HG03103 (cell line): ENCODE results near the gene MITF.
"Not testable (repeated sequence)": the region's sequence is repeated elsewhere in the genome, so short reads cannot be mapped to it uniquely, and the experiment has no call there.

ENCODE experiments used
- ATAC-seq: cut with Tn5 transposase; IDR thresholded peaks from one replicate; pipeline ENCODE4 v1.9.1; 2021; ENCODE audit warnings: low read depth; ENCODE audit not compliant: unreplicated experiment

Gene MITF

DNA sequence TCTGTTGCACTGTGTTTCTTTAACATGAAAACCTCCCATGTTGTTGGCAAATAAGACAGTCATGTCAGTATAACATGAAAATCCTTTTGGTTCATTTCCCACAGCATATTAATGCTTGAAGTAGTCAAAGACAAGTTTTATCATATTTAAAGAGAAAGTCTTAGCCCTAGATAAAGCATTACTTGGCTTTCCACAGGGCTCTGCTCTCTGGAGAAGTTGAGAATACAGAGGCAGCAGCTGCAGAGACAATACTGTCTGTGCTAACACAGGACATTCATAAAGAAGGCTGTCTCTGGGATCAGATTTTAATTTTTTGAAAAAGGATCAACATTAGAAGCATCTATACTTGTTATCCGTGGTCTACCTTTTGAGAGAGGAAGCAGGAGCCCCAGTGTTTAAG lies 156.8 kb downstream of the MITF start:
- no peak for ATAC-seq

DNA sequence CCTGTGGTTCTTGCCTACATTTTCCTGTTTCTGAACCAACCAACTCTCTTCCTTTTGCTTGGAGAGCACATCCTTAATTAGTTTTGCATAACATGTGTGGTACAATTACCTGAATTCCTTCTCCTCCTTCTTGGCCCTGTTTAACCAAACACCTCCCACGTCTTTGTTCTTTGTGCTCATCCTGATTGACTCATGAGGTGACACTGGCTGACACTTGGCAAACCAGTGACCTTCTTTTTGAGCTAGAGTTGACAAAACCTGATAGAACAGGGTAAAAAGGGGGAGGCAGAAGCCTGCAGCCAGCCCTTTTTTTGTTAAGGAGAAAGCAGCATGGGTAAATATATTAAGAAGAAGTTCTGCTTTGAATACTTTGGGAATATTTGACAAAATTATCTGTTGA lies 161.1 kb downstream of the MITF start:
- ATAC-seq: no peak

DNA sequence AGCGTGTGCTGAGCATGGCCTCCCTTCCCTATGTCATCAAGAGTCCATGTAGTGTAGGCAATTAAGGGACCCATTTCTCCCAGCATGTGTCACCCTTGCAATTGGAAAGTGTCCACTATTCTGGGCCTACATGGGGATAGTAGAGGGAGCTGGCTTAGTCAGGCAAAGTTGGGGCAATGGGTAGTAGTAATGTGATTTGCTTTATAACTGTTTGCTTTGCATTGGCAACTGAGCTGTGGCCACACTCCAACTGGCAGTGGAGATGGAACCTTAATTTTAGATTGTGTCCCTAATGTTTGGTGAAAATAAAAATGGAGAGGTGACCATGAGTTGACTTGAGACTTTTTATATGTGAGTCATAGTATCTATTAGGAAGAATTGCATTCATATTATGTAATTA lies 162.5 kb downstream of the MITF start:
- no peak for ATAC-seq

DNA sequence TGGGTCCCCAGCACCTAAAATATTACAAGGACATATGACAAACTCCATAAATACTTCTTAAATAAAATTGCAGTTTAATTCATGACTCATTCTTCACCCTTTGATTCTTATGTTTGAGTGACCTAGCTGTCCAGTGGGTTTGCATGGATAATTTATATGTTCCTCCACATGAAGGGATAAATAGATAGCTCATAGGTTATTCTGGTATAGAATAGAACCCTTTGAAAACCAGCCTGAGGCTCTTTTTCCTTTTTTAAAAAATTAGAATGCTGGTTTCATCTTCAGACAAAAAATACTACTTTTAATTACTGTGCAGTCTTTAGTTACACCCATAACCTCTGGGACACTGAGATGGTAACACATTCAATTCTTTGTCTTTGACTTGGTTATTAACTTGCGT lies 163.1 kb downstream of the MITF start:
- ATAC-seq: no peak

DNA sequence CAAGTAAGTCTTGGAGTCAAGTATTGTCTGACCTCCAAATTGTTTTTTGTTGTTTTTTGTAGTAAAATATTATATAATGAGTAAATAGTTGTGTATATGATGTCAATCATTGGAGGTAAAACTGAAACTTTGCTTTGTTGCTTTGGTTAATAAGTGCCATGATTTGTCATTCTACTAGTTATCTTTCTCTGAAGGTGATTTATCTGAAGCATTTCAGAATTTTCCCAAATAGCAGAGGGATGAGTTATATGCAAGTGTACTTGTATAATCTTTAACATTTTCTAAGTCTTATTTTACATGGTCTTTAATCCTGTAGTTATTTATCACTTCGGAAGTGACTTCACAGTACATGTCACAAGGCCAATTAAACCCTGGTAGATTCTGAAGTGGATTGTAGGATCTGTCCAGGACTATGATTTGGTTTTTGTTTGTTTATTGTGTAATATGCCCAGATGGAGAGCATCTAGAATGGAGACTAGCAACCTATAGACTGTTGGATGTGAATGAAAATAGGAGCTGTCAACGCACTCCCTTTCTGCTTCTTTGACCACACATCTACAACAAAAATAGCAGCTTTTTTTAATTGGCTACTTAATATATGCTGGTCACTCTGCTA lies 167.2 kb downstream of the MITF start:
- no peak for ATAC-seq

DNA sequence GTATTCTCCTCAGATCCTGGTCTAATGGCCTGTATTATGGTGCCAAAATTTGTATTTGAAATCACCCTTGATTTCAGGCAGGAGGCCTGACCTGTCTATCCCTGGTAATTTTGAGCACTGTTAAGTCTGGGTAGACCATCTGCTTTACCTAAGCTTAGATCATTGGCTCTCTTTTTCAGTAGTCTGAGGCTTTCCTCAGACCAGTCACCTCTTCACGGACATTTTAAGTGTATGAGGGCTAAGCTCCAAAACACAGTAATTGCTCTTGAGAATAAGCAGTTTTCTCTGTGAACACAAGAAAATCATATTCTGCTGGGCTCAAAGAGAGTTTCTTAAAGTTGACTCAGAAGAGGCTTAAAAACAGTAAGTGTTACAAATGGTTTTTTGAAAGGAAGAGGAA lies 168.3 kb downstream of the MITF start:
- no peak for ATAC-seq

DNA sequence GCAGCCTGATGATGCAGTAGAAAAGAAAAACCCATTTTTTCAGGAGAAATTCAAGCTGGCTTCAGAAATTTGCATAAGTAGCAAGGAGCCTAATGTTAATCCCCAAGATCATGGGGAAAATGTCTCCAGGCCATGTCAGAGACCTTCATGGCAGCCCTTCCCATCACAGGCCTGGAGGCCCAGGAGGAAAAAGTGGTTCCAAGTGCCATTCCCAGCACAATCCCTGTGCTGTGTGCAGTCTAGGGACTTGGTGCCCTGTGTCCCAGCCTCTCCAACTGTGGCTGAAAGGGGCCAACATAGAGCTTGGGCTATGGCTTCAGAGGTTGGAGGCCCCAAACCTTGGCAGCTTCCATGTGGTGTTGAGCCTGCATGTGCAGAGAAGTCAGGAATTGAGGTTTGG lies 170.6 kb downstream of the MITF start:
- ATAC-seq: not testable (repeated sequence)

DNA sequence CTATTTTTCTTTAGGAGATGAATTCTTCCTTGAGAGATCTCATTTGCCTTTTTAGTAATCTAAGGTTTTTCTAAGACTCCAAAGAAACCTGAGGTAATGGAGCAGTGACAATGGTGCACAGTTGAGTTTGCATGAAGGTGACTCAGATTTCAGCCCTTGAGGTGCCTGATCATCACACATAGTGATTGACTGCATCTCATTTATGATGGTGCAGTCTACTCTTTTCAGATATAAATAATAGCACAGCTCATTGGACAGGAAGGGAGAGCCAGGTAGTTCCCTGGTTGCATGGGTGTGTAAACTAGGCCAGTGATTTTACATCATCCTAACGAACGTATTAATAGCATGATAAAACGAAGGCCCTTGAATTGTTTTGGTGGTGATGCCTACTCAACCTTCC lies 174.2 kb downstream of the MITF start:
- ATAC-seq: no peak

DNA sequence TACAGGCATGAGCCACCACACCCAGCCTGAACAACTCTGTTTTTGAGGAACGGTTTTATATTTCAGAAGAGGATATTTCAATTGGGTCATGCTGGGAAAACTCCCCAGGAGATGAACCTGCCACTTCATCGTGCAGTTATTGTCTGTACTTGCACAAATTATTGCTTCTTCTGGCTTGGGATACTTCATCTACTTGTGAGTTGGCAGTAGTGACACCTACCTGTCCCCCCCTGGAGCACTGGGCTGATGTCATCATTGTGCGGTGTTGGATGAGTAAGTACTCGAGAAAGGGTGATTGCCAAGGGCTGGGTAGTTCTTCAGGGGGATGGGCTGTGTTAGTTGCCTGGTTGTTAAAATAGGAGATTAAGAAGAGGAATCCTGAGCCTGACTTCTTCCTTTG lies 175.1 kb downstream of the MITF start:
- ATAC-seq: no peak

DNA sequence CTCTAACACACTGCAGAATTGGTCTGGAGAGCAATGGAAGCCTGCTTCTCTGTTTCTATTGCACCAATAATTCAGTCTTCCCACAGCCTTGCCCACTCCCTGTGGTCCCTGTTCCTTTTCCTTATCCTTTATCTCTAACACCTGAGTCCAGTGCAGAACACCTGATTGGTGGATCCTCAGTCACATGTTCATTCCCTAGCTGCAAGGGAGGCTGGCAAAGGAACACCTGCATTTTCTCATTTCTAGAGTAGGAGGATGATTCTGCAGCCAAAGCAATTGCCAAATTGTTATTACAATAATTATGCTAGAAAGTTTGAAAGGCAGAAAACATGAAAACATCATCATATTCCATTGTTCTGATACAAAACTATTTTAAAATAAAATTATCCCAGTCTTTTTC lies 176.5 kb downstream of the MITF start:
- no peak for ATAC-seq

DNA sequence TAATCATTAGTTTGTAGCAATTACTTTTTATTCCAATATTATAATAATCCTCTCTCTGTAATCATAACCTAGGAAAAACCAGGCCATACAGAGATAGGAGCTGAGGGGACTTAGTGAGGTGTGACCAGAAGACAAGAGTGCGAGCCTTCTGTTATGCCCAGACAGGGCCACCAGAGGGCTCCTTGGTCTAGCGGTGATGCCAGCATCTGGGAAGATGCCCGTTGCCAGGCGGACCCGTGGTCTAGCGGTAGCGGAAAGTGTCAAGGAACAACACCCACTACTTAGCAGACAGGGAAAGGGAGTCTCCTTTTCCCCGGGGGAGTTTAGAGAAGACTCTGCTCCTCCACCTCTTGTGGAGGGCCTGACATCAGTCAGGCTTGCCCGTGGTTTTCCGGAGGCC lies 180.7 kb downstream of the MITF start:
- ATAC-seq: not testable (repeated sequence)

DNA sequence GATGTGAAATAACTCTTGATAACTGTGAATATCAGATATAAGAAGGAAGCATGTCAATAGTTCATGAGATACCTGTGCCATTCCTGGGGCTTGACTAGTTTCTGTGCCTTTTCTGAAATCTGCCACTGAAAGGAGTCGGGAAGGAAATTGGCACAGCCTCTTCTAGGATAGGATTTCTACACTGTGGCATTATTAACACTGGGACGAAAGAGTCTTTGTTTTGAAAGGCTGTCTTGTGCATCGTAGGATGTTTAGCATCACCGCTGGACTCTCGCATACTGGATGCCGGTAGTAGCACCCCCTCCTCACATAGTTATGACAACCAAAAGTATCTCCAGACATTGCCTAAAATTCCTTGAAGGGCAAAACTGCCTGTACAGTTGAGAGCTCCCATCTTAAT lies 182.4 kb downstream of the MITF start:
- no peak for ATAC-seq

DNA sequence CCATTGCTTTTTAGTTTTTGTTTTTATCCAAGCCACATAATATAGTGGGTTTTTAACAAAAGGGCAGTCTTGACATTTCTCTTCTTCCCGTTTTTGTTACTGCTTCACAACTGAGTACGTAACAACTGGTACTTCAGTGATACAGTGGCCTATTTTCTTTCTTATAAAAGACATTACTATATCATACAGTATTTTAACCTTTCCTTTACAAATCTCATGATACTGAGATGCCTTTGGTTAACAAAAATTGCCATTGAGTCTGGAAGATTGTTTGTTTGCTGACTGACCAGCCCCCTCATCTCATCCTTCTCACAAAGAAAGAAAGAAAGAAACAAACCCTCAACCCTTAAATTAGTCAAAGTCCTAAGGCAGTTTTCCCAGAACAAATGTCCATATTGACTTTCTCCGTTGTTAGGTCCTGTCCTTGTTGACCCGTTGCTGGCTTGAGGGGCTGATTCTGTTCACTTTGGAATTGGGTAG lies 183.3 kb downstream of the MITF start:
- ATAC-seq: no peak

DNA sequence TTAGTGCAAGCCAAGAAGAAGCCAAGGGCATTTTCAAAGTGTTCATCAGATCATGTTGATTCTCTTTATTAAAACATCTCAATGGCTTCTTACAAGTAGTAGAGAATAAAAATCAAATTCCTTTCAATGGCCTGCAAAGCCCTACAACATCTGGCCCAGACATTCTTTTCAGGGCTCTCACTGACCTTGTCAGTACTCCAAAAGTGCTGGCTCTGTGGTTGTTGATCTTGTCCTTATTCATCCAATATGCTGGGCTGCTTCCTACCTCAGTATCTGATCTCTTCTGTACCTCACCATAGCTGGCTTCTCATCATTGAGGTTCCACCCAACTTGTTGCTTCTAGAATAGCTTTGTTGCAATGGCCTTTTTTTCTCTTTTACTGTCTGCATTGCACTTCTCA lies 186.2 kb downstream of the MITF start:
- ATAC-seq: no peak

DNA sequence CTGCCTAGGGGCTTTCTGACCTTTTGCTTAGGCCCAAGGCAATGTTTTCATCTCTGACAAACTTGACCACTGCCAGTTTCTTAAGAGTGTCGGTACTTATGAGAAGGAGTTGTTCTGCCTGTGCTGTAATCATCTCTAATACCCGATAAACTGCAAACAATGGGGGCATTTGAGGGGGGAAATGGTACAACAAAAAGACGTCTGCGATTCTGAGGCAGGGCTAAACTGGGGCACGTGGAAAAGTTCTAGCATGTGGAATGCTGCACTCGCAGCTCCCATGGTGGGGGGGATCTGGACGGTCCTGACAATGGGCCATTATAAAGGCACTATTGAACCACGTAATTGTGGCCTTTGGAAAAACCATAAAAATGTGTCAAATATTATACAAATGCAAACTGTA lies 187.1 kb downstream of the MITF start:
- ATAC-seq: no peak

DNA sequence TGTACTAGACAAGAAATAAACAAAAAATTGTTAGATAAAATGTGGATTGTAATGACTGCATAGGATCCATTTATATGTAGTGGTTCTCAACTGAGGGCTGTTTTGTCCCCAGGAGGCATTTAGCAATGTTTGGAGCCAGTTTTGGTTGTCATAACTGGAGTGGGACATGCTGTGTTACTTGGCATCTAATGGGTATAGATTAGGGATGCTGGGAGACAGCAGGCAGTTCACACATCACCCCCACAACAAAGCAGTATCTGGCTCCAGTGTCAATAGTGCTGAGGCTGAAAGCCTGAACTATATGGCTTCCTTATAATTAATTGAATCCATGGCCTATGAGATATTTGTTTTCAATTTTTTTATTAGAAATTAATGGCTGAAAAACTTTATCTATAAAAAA lies 188.3 kb downstream of the MITF start:
- ATAC-seq: no peak

DNA sequence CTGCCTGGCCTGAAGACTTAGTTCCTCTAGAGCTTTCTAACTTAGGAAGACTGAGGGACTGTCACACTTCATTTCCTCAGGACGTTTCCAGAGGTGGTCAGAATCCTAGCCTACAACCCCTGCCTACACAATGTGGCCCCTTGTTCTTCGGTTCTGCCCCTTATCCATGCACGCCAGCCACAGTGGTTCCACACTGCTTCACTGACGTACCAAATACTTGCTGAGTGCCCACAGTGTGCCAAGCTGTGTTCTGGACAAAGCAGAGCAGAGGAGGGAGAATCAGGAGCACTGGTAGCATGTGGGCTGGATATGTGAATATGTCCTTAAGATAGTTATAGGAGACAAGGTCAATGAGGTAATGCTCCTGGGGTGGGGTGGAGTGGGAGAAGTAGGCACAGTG lies 189.8 kb downstream of the MITF start:
- no peak for ATAC-seq

DNA sequence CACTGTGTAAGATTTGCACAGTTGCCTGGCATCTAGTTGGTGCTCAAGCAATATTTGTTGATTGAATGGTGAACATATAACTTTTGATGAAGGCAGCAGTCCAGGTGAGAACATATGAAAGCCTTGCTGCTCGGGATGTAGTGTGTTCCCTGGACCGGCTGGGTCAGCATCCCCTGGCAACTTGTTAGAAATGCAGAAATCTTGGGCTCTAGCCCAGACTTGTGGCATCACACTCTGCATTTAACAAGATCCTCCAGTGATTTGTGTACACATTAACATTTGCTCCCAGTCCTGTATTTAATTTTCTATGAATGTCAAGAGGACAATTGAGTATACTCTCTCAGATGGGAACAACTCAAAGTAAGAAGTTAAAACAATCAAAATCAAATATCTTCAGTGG lies 191.3 kb downstream of the MITF start:
- ATAC-seq: no peak

DNA sequence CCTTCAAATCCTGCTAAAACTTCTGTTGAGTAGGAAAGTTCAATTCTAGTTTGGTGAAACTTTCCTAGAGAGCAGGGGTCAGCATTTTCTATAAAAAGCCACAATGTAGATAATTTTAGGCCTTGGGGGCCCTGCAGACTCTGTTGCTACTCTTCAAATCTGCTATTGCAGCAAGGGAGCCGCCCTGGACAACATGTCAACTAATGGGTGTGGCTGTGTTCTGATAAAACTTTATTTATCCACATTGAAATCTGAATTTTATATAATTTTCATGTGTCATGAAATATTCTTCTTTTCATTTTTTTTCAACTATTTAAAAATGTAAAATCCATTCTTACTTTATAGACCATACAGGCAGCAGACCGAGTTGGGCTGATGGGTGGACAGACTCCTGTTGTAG lies 192.8 kb downstream of the MITF start:
- no peak for ATAC-seq

DNA sequence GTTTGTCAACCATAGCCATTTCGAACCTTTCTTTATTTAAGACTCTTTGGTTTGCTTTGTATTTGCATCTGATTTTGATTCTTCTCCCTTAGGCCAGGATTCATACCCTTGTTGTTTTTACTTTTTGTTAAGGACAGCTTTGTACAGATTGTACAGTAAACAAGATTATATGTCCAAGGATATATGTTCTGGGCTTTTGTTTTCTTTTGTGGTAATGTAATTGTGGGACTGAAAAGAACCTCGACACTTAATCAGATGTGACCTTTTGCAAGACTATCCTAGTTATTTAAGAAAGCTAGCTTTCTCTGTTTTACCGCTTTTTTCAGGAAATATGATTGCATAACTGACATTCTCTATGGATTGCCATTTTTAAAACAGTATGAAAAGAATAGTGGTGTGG lies 193.2 kb downstream of the MITF start:
- no peak for ATAC-seq

DNA sequence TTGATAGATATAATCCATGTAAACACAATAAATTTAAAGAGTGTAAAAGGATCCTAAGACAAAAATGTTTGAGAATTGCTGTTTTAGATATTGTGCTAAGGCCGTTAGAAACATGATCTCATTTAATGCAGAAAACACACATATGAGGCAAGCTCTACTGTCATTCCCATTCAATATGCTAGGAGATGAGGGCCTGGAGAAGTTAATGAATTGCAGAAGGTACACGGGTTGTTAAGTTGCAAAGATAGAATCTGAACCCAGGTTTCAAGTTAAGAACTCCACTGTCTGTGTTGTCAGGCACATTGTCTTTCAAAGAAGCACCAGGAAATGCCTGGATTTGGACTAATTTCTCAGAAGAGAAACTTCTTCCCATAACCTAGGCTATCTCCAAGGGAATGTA lies 195.1 kb downstream of the MITF start:
- no peak for ATAC-seq

DNA sequence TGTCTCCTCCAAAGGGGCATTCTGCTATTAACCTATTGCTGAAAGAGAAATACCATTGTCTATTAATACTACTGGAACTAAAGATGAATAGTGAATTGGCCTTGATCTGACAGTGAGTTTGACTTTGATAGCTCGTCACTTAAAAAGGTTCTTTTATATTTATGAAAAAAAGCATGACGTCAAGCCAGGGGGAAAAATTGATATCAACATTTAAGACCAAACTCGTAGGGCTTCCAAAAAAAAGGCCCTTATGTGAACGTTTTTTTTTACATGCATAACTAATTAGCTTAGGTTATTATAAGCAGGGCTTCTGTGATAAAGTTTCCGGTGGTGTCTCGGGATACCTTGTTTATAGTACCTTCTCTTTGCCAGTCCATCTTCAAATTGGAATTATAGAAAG lies 197.0 kb downstream of the MITF start:
- ATAC-seq: no peak

DNA sequence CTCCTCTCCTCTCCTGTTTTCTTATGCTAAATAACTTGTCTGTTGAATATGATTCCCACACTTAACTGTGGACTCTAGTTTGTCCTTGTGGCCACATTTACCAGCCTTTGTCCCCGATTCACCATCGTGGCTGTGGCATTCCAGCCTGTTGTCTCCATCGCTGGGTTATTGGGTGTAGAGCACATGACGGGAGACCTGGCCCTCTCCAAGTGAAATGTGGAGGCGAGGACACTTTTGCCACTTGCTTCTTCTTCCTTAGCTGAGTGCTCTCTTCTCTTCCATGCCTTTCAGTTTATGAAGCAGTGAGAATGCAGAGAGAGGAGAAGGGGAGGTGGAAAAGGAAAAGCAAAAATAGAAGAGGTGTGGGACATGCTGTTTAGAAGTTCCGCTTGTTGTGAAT lies 198.8 kb downstream of the MITF start:
- no peak for ATAC-seq
